Limb (tissue), 2 donors: ENCODE results near the gene ARR3.
"Not testable (repeated sequence)": the region's sequence is repeated elsewhere in the genome, so short reads cannot be mapped to it uniquely, and the experiment has no call there.

Experiments
- DNase-seq, 2 donors: peaks; one replicate each; pipeline ENCODE4 v3.0.0-alpha.2; 2016; ENCODE audit errors: extremely low spot score in 2 of 2

Gene ARR3

GRCh38 chrX:70279081-70279480 is 10.9 kb downstream of the ARR3 start:
- DNase-seq: no peak

GRCh38 chrX:70280573-70280972 is 12.4 kb downstream of the ARR3 start:
- DNase-seq: no peak

GRCh38 chrX:70281951-70282350 is 13.8 kb downstream of the ARR3 start, which contains the start of gene RAB41:
TSS of gene RAB41 (plus strand) at chrX:70282172. CDS start at chrX:70282218, 46 bp downstream.
- no peak for DNase-seq

- DNase-seq: no peak
Measured at GRCh38 chrX:70289168-70289792, 21.1 kb downstream of the ARR3 start.

- DNase-seq: peak; percentile 82 to 87
Measured at GRCh38 chrX:70289793-70290770, 21.9 kb downstream of the ARR3 start, which contains the start of the genes KIF4A and PDZD11. TSS of gene KIF4A (plus strand) at chrX:70290104. CDS start at chrX:70290459, 355 bp downstream. TSS of gene PDZD11 (minus strand) at chrX:70289927. CDS start at chrX:70289341, 586 bp downstream.

- no peak for DNase-seq
Measured at GRCh38 chrX:70292788-70293187, 24.7 kb downstream of the ARR3 start.

GRCh38 chrX:70293621-70294020 is 25.5 kb downstream of the ARR3 start:
- no peak for DNase-seq

- DNase-seq: no peak
Measured at GRCh38 chrX:70301716-70302115, 33.6 kb downstream of the ARR3 start.

- DNase-seq: no peak
Measured at GRCh38 chrX:70313503-70313902, 45.4 kb downstream of the ARR3 start.

GRCh38 chrX:70322784-70323183 is 54.6 kb downstream of the ARR3 start:
- DNase-seq: no peak

- DNase-seq: not testable (repeated sequence)
Measured at GRCh38 chrX:70323628-70324027, 55.5 kb downstream of the ARR3 start.

- DNase-seq: no peak
Measured at GRCh38 chrX:70324326-70324725, 56.2 kb downstream of the ARR3 start.

GRCh38 chrX:70331161-70331560 is 63.0 kb downstream of the ARR3 start:
- DNase-seq: no peak
